Trophoblast cell (in vitro differentiated cells and primary cell): ENCODE measurements around the gene C10orf90.

Experiments used
- DNase-seq, 2 donors: peaks; one replicate each; pipeline ENCODE4 v3.0.0-alpha.2; 2016
- H2AFZ ChIP-seq: 2 replicates; pipeline ENCODE4 v1.6.1; 2013; ENCODE audit warnings: low read length, moderate library complexity, mild to moderate bottlenecking; ENCODE audit not compliant: insufficient read depth, poor library complexity
- H2AK5ac ChIP-seq: 2 replicates; pipeline ENCODE4 v1.6.1; 2013; ENCODE audit warnings: mild to moderate bottlenecking, low read length
- H2BK120ac ChIP-seq: 2 replicates; pipeline ENCODE4 v1.6.1; 2013; ENCODE audit warnings: low read length, mild to moderate bottlenecking, moderate library complexity; ENCODE audit not compliant: insufficient read depth, poor library complexity
- H2BK12ac ChIP-seq: 2 replicates; pipeline ENCODE4 v1.6.1; 2013; ENCODE audit warnings: mild to moderate bottlenecking, low read length, moderate library complexity
- H2BK5ac ChIP-seq: 2 replicates; pipeline ENCODE4 v1.6.1; 2013; ENCODE audit warnings: low read length, low read depth, moderate library complexity, mild to moderate bottlenecking; ENCODE audit not compliant: poor library complexity
- H3K14ac ChIP-seq: 2 replicates; pipeline ENCODE4 v1.6.1; 2013; ENCODE audit warnings: mild to moderate bottlenecking, low read length
- H3K18ac ChIP-seq: 2 replicates; pipeline ENCODE4 v1.6.1; 2013; ENCODE audit warnings: mild to moderate bottlenecking, low read length
- H3K23ac ChIP-seq: 2 replicates; pipeline ENCODE4 v1.6.1; 2013; ENCODE audit warnings: low read length
- H3K27ac ChIP-seq: 2 replicates; pipeline ENCODE4 v1.5.1; 2013; ENCODE audit warnings: low read depth, mild to moderate bottlenecking, inconsistent platforms, low read length, moderate library complexity
- H3K27me3 ChIP-seq: 2 replicates; pipeline ENCODE4 v1.6.1; 2013; ENCODE audit warnings: inconsistent platforms, mild to moderate bottlenecking, low read length, moderate library complexity; ENCODE audit not compliant: insufficient read depth
- H3K36me3 ChIP-seq, 2 experiments: 1 replicate in 1 of 2; 2 replicates in 1 of 2; pipeline ENCODE4 v1.6.1; 2013; ENCODE audit warnings: low read length in 2 of 2, mild to moderate bottlenecking in 2 of 2, moderate library complexity in 1 of 2; ENCODE audit not compliant: insufficient read depth in 2 of 2, control insufficient read depth in 1 of 2
- H3K4ac ChIP-seq: 2 replicates; pipeline ENCODE4 v1.6.1; 2013; ENCODE audit warnings: low read depth, mild to moderate bottlenecking, low read length, moderate library complexity
- H3K4me1 ChIP-seq, 2 experiments: 1 replicate in 1 of 2; 2 replicates in 1 of 2; pipeline ENCODE4 v1.6.1; 2013; ENCODE audit warnings: low read length in 2 of 2, mild to moderate bottlenecking in 2 of 2, moderate library complexity in 1 of 2; ENCODE audit not compliant: insufficient read depth in 2 of 2, control insufficient read depth in 1 of 2
- H3K4me2 ChIP-seq: 2 replicates; pipeline ENCODE4 v1.6.1; 2013; ENCODE audit warnings: inconsistent platforms, mild to moderate bottlenecking, low read length, moderate library complexity
- H3K4me3 ChIP-seq: 2 replicates; pipeline ENCODE4 v1.5.1; 2013; ENCODE audit warnings: mild to moderate bottlenecking, low read depth, low read length, inconsistent platforms
- H3K79me1 ChIP-seq: one replicate; pipeline ENCODE4 v1.6.1; 2013; ENCODE audit warnings: low read length
- H3K79me2 ChIP-seq: 2 replicates; pipeline ENCODE4 v1.6.1; 2013; ENCODE audit warnings: low read length, mild to moderate bottlenecking; ENCODE audit not compliant: control insufficient read depth, insufficient read depth, poor library complexity
- H3K9ac ChIP-seq: 2 replicates; pipeline ENCODE4 v1.6.1; 2013; ENCODE audit warnings: mild to moderate bottlenecking, low read length
- H3K9me3 ChIP-seq: 2 replicates; pipeline ENCODE4 v1.6.1; 2013; ENCODE audit warnings: low read depth, mild to moderate bottlenecking, control low read depth, inconsistent platforms, low read length; ENCODE audit not compliant: insufficient read depth
- H4K12ac ChIP-seq: 2 replicates; pipeline ENCODE4 v1.6.1; 2013; ENCODE audit warnings: low read depth, mild to moderate bottlenecking, low read length, moderate library complexity
- H4K8ac ChIP-seq: 2 replicates; pipeline ENCODE4 v1.6.1; 2013; ENCODE audit warnings: low read depth, mild to moderate bottlenecking, low read length, moderate library complexity
- H4K91ac ChIP-seq: one replicate; pipeline ENCODE4 v1.6.1; 2013; ENCODE audit warnings: low read depth, mild to moderate bottlenecking, low read length, moderate library complexity
- WGBS: extraction: QIAGEN DNeasy Blood & Tissue Kit; methylation state at CpG from one replicate; pipeline ENCODE4 v1.1.7; 2013; ENCODE audit warnings: missing lambda C conversion rate; ENCODE audit not compliant: insufficient read length, insufficient coverage; ENCODE audit errors: extremely low coverage; 5-methylcytosine and 5-hydroxymethylcytosine counted together

Gene C10orf90

DNA sequence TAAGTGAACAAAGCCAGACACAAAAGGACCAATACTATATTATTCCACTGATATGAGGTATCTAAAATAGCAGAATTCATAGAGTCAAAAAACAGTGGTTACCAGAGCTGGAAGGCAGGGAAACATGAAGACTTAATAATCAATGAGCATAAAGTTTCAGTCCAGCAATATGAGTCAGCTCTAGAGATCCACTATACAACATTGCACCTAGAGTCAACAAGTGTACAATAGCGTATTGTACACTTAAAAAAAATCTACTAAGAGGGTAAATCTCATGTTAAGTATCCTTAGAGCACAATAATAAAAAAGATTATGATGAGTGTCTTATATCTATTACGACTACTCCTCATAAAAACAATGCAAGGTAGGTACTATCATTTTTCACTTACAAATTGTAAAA lies 36.1 kb downstream of the C10orf90 start:
- H3K4me3 ChIP-seq = no peak overlapping the region
- no peak for DNase-seq
- no peak overlapping the region for H3K4ac ChIP-seq
- H3K27ac ChIP-seq = no peak overlapping the region
- no peaks in the 10 kb centered on the region for H3K36me3 ChIP-seq
- H2BK5ac ChIP-seq = no peak overlapping the region
- H4K12ac ChIP-seq = no peak overlapping the region
- no peak overlapping the region for H3K4me2 ChIP-seq
- H4K91ac ChIP-seq = no peak overlapping the region
- no peak overlapping the region for H2AFZ ChIP-seq
- H3K27me3 ChIP-seq = no peaks in the 10 kb centered on the region
- no peaks in the 10 kb centered on the region for H3K79me1 ChIP-seq
- no peak overlapping the region for H2BK120ac ChIP-seq
- no peaks in the 10 kb centered on the region for H3K79me2 ChIP-seq
- no CpG with 5 or more reads among the region's 2 CpGs for WGBS
- no peaks in the 10 kb centered on the region for H3K4me1 ChIP-seq
- H2BK12ac ChIP-seq = no peak overlapping the region
- H2AK5ac ChIP-seq = no peak overlapping the region
- no peak overlapping the region for H3K9ac ChIP-seq
- H3K23ac ChIP-seq = no peak overlapping the region
- H3K9me3 ChIP-seq = no peaks in the 10 kb centered on the region
- H4K8ac ChIP-seq = no peak overlapping the region
- H3K14ac ChIP-seq = no peak overlapping the region
- no peak overlapping the region for H3K18ac ChIP-seq

GRCh38 chr10:126632705-126633104 lies 37.8 kb downstream of the C10orf90 start:
- Histone ChIP-seq H3K4me2 (no peak overlapping the region), H2BK5ac (no peak overlapping the region), H3K4me1 (no peaks in the 10 kb centered on the region), H3K27ac (no peak overlapping the region), H3K23ac (no peak overlapping the region), H2AFZ (no peak overlapping the region), H3K9me3 (no peaks in the 10 kb centered on the region), H2BK120ac (no peak overlapping the region), H4K91ac (no peak overlapping the region), H3K14ac (no peak overlapping the region), H3K27me3 (no peaks in the 10 kb centered on the region), H4K12ac (no peak overlapping the region), H3K18ac (no peak overlapping the region), H3K4me3 (no peak overlapping the region), H3K79me2 (no peaks in the 10 kb centered on the region), H2BK12ac (no peak overlapping the region), H3K4ac (no peak overlapping the region), H4K8ac (no peak overlapping the region), H2AK5ac (no peak overlapping the region), H3K9ac (no peak overlapping the region), H3K79me1 (no peaks in the 10 kb centered on the region), H3K36me3 (no peaks in the 10 kb centered on the region)
- no CpG with 5 or more reads among the region's 4 CpGs for WGBS
- no peak for DNase-seq

GRCh38 chr10:126629925-126630624 lies 40.4 kb downstream of the C10orf90 start:
- Histone ChIP-seq H3K4me2 (no peak overlapping the region), H3K79me2 (no peaks in the 10 kb centered on the region), H3K4me3 (no peak overlapping the region), H2AK5ac (no peak overlapping the region), H3K36me3 (no peaks in the 10 kb centered on the region), H4K91ac (no peak overlapping the region), H4K8ac (no peak overlapping the region), H3K27me3 (no peaks in the 10 kb centered on the region), H2BK12ac (no peak overlapping the region), H3K9me3 (no peaks in the 10 kb centered on the region), H3K27ac (no peak overlapping the region), H3K79me1 (no peaks in the 10 kb centered on the region), H2BK120ac (no peak overlapping the region), H4K12ac (no peak overlapping the region), H3K23ac (no peak overlapping the region), H2AFZ (no peak overlapping the region), H3K14ac (no peak overlapping the region), H3K4ac (no peak overlapping the region), H3K4me1 (no peaks in the 10 kb centered on the region), H3K18ac (no peak overlapping the region), H3K9ac (no peak overlapping the region), H2BK5ac (no peak overlapping the region)
- DNase-seq = no peak
- WGBS = no CpG with 5 or more reads among the region's 11 CpGs

GRCh38 chr10:126628746-126629145 lies 41.7 kb downstream of the C10orf90 start:
- no peaks in the 10 kb centered on the region for H3K9me3 ChIP-seq
- no peak for DNase-seq
- H3K18ac ChIP-seq = no peak overlapping the region
- H3K36me3 ChIP-seq = no peaks in the 10 kb centered on the region
- H3K4ac ChIP-seq = no peak overlapping the region
- H3K27ac ChIP-seq = no peak overlapping the region
- H2BK5ac ChIP-seq = no peak overlapping the region
- no peak overlapping the region for H2AFZ ChIP-seq
- no peaks in the 10 kb centered on the region for H3K79me1 ChIP-seq
- no peak overlapping the region for H3K4me2 ChIP-seq
- no peak overlapping the region for H4K8ac ChIP-seq
- H3K4me1 ChIP-seq = no peaks in the 10 kb centered on the region
- no peak overlapping the region for H4K91ac ChIP-seq
- no peak overlapping the region for H3K9ac ChIP-seq
- no peak overlapping the region for H3K23ac ChIP-seq
- no peak overlapping the region for H2BK12ac ChIP-seq
- no CpG with 5 or more reads among the region's 3 CpGs for WGBS
- H4K12ac ChIP-seq = no peak overlapping the region
- H3K4me3 ChIP-seq = no peak overlapping the region
- no peak overlapping the region for H2AK5ac ChIP-seq
- no peaks in the 10 kb centered on the region for H3K79me2 ChIP-seq
- no peak overlapping the region for H2BK120ac ChIP-seq
- H3K27me3 ChIP-seq = no peaks in the 10 kb centered on the region
- H3K14ac ChIP-seq = no peak overlapping the region
